GM12864 (cell line): ENCODE measurements around the gene HS6ST2.

Experiments
- DNase-seq: peaks from one replicate; pipeline ENCODE4 v3.0.0-alpha.2; 2011; ENCODE audit warnings: low read depth
- H3K4me3 ChIP-seq: 2 replicates; pipeline ENCODE4 v1.5.1; 2011; ENCODE audit warnings: mild to moderate bottlenecking, low read depth, low read length, control low read depth
- CTCF ChIP-seq: IDR thresholded peaks from 2 replicates; pipeline ENCODE4 v1.5.1; 2011; ENCODE audit warnings: low read depth, mild to moderate bottlenecking, moderate library complexity, low read length, control low read depth, inconsistent platforms; ENCODE audit errors: missing control alignments

Gene HS6ST2

GRCh38 chrX:132609362-132609848 is 349.0 kb downstream of the HS6ST2 start:
- no peak overlapping the region for H3K4me3 ChIP-seq
- no peak for DNase-seq
- no peak for TF ChIP-seq CTCF

- TF ChIP-seq CTCF = no peak
- H3K4me3 ChIP-seq = no peak overlapping the region
- no peak for DNase-seq
Measured at GRCh38 chrX:132603700-132604286, 354.6 kb downstream of the HS6ST2 start.

- DNase-seq = no peak
- TF ChIP-seq CTCF = no peak
Measured at GRCh38 chrX:132602701-132603100, 355.7 kb downstream of the HS6ST2 start.

GRCh38 chrX:132594999-132595398 is 363.4 kb downstream of the HS6ST2 start:
- no peak overlapping the region for H3K4me3 ChIP-seq
- DNase-seq = no peak
- no peak for TF ChIP-seq CTCF

More at GRCh38 chrX:132602701-132603100, 355.7 kb downstream of the HS6ST2 start:
- H3K4me3 ChIP-seq = no peak overlapping the region

GRCh38 chrX:132594129-132594528 is 364.3 kb downstream of the HS6ST2 start:
- H3K4me3 ChIP-seq = no peak overlapping the region
- TF ChIP-seq CTCF = no peak
- DNase-seq = no peak

GRCh38 chrX:132592880-132593279 is 365.5 kb downstream of the HS6ST2 start:
- H3K4me3 ChIP-seq = no peak overlapping the region
- TF ChIP-seq CTCF = peak; percentile 53
- DNase-seq = no peak

- no peak for DNase-seq
- no peak overlapping the region for H3K4me3 ChIP-seq
- TF ChIP-seq CTCF = no peak
Measured at GRCh38 chrX:132591719-132592275, 366.6 kb downstream of the HS6ST2 start.
